ENCODE measurements around the gene DPY19L3.

DNA sequence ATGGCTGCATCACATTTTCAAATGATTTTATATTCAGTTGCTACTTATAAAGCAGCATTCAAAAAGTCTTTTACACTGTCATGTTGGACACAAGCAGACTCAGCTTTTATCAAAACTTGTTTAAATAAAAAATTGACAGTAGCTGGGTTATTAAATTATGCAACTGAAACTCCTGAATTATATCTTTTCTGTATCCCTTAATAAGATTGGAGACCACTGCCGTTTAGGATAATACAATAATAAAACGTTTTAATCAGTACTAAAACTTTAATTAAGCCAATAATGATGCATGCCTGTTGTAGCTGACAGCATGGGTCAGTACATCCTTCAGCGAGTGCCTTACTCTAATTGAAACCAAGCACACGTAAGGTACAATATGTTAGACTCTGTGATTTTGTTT lies 78.0 kb downstream of the DPY19L3 start:
- TF ChIP-seq, protein P1, sequence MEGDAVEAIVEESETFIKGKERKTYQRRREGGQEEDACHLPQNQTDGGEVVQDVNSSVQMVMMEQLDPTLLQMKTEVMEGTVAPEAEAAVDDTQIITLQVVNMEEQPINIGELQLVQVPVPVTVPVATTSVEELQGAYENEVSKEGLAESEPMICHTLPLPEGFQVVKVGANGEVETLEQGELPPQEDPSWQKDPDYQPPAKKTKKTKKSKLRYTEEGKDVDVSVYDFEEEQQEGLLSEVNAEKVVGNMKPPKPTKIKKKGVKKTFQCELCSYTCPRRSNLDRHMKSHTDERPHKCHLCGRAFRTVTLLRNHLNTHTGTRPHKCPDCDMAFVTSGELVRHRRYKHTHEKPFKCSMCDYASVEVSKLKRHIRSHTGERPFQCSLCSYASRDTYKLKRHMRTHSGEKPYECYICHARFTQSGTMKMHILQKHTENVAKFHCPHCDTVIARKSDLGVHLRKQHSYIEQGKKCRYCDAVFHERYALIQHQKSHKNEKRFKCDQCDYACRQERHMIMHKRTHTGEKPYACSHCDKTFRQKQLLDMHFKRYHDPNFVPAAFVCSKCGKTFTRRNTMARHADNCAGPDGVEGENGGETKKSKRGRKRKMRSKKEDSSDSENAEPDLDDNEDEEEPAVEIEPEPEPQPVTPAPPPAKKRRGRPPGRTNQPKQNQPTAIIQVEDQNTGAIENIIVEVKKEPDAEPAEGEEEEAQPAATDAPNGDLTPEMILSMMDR (IDR thresholded peaks at IDR 0.05 in 4 of 5, conservative IDR thresholded peaks at IDR 0.05 in 1 of 5): no peak
- TF ChIP-seq POLR2A (IDR thresholded peaks at IDR 0.05): no peak
